Activated CD4-positive, alpha-beta T cell treated with anti-CD3 and anti-CD28 coated beads, Interleukin-2, amount 50 U/mL, for 48 hours (primary cell): ENCODE results near the gene STX10.

Source experiments
- DNase-seq, 2 experiments: peaks; one replicate each; pipeline ENCODE4 v3.0.0-alpha.2; 2020

The STX10 gene

GRCh38 chr19:13099073-13099999 lies 50.8 kb downstream of the STX10 start:
- DNase-seq = peak; percentile 69 to 79

GRCh38 chr19:13098277-13099072 lies 51.7 kb downstream of the STX10 start:
- peak; percentile 23 to 27 for DNase-seq

GRCh38 chr19:13097463-13098258 lies 52.5 kb downstream of the STX10 start:
- peak; percentile 28 to 34 for DNase-seq

GRCh38 chr19:13097033-13097462 lies 53.1 kb downstream of the STX10 start:
- DNase-seq = no peak

GRCh38 chr19:13095934-13096927 lies 53.9 kb downstream of the STX10 start:
- peak; percentile 21 to 33 for DNase-seq

- no peak for DNase-seq
Measured at GRCh38 chr19:13095393-13095784, 54.8 kb downstream of the STX10 start.

GRCh38 chr19:13094771-13095392 lies 55.3 kb downstream of the STX10 start:
- no peak for DNase-seq

- DNase-seq = no peak
Measured at GRCh38 chr19:13094106-13094504, 56.1 kb downstream of the STX10 start.
